RKO (cell line): Measurements from ENCODE around the gene PLXDC2.
"Not testable (repeated sequence)": the region's sequence is repeated elsewhere in the genome, so short reads cannot be mapped to it uniquely, and the experiment has no call there.

Experiments used
- DNase-seq: peaks from one replicate; pipeline ENCODE4 v3.0.0-alpha.2; 2016; ENCODE audit warnings: low spot score

PLXDC2 gene

DNA sequence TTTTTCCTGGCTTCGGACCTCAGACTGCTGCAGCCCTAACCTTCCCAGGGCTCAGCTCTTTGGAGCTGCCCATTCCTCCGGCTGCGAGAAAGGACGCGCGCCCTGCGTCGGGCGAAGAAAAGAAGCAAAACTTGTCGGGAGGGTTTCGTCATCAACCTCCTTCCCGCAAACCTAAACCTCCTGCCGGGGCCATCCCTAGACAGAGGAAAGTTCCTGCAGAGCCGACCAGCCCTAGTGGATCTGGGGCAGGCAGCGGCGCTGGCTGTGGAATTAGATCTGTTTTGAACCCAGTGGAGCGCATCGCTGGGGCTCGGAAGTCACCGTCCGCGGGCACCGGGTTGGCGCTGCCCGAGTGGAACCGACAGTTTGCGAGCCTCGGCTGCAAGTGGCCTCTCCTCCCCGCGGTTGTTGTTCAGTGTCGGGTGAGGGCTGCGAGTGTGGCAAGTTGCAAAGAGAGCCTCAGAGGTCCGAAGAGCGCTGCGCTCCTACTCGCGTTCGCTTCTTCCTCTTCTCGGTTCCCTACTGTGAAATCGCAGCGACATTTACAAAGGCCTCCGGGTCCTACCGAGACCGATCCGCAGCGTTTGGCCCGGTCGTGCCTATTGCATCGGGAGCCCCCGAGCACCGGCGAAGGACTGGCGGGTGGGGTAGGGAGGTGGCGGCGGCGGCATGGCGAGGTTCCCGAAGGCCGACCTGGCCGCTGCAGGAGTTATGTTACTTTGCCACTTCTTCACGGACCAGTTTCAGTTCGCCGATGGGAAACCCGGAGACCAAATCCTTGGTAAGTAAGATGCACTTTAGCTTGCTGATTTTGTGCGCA lies at the start of gene PLXDC2:
TSS of gene PLXDC2 (plus strand) at position 22 of the 820 bp plus-strand sequence.
- no peak for DNase-seq

- no peak for DNase-seq
These were observed 48.4 kb upstream of the PLXDC2 start for GRCh38 chr10:19767876-19768275.

DNA sequence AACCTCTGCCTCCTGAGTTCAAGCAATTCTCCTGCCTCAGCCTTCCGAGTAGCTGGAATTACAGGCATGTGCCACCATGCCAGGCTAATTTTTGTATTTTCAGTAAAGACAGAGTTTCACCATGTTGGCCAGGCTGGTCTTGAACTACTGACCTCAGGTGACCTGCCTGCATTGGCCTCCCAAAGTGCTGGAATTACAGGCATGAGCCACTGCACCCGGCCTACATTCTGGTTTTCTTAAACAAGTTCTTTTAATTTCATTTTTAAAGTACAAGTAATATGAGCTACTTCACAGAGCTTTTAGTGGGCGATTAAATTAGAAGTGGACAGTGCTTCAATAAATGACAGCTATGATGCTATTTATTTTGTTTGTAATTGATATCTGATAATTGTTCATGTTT lies 46.4 kb upstream of the PLXDC2 start:
- not testable (repeated sequence) for DNase-seq

GRCh38 chr10:19772972-19773371 lies 43.3 kb upstream of the PLXDC2 start:
- no peak for DNase-seq

GRCh38 chr10:19775296-19775695 lies 40.9 kb upstream of the PLXDC2 start:
- no peak for DNase-seq

GRCh38 chr10:19777806-19778205 lies 38.4 kb upstream of the PLXDC2 start:
- no peak for DNase-seq

GRCh38 chr10:19778996-19779395 lies 37.2 kb upstream of the PLXDC2 start:
- no peak for DNase-seq

DNA sequence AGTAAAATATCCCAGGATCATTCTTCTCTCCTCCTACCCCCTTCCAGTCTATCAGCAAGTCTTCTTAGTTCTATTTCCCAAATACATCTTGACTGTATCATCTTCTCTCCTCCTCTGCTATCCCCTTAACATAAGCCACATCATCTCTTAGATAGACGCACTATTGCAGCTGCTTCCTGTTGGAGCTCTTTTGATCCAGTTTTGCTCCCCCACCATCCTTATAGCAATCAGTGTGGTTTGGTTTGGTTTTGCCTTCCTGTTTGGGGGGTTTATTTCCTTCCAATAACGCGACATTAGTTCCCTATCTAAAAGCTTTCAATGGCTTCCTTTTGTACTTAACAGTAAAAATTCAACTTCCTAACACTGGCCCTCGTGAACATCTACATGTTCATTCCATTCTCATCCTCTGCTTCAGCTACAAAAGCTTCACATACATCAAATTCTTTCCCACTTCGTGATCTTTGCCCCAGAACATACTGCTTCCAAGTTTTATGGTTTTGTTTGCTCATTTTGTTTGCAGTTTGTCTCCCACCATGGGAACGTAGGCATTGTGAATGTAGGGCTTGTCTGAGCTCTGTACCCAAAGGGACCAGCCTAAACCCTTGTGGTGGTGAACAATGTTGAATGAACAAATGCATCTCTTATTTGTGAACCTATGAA lies 33.7 kb upstream of the PLXDC2 start:
- no peak for DNase-seq

DNA sequence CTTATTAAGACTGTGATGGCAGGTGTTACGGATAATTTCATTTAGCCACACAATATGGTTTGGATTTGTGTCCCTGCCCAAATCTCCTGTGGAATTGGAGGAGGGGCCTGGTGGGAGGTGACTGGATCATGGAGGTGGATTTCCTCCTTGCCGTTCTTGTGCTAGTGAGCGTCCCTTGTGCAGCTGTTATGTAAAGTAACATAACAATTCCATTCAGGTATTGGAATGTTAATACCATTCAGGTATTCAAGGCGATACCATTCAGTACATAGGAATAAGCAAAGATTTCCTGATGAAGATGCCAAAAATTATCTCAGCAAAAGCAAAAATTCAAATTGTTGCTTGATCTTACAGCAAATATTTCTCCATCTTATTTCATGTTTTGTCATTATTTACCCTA lies 32.5 kb upstream of the PLXDC2 start:
- no peak for DNase-seq

- no peak for DNase-seq
These were observed 30.9 kb upstream of the PLXDC2 start for GRCh38 chr10:19785366-19785765.

DNA sequence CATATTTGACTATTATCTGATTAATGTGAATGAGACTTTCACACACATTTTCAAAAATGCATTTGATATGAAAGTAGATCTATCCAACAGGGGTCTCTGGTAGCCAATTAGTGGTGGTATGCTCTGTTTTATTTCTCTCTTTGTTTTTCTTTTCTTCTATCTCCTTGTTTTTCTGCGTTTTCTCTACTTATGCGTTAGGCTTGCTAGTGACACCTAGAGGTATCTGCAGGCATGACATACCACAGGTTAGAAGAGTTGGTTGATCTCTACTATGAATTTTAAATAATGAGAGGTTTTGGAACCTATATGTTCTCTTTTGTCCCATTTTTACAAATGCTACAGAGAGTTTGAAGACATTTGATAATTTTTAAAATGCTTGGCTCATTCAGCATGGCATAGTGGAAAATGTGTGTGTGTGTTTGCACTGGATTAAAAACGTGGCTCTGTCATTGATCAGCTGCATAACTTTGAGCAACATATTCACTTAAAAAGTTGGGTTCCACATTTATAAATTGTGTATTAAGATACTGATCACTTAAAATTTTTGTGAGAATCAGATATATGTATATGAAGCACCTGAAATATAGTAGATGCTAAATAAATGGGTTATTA lies 28.1 kb upstream of the PLXDC2 start:
- DNase-seq, result peak; percentile 66

GRCh38 chr10:19788902-19789301 lies 27.3 kb upstream of the PLXDC2 start:
- DNase-seq, result no peak

GRCh38 chr10:19789607-19790006 lies 26.6 kb upstream of the PLXDC2 start:
- DNase-seq, result no peak

DNA sequence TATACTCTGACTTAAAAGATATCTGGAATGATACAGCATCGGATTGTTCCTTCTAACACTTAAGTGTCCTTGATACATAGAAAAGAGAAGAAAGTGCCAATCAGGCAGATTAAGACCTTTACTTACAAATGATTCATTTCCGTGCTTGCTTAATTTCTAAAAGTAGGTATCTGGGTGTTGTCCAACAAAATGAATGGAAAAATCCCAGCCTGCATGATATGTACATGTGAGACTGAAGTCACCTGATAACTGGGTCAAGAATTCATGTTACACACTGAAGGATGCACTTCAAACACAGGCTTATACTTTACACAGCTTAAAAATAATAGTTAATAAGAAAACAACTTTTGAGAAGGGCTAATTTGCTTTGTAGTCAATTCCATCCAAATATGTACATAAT lies 25.2 kb upstream of the PLXDC2 start:
- no peak for DNase-seq

GRCh38 chr10:19795684-19796083 lies 20.5 kb upstream of the PLXDC2 start:
- DNase-seq, result no peak

- no peak for DNase-seq
These were observed 16.1 kb upstream of the PLXDC2 start for GRCh38 chr10:19800161-19800560.

- no peak for DNase-seq
These were observed 14.9 kb upstream of the PLXDC2 start for GRCh38 chr10:19801369-19801768.

GRCh38 chr10:19803676-19804075 lies 12.6 kb upstream of the PLXDC2 start:
- DNase-seq, result no peak

DNA sequence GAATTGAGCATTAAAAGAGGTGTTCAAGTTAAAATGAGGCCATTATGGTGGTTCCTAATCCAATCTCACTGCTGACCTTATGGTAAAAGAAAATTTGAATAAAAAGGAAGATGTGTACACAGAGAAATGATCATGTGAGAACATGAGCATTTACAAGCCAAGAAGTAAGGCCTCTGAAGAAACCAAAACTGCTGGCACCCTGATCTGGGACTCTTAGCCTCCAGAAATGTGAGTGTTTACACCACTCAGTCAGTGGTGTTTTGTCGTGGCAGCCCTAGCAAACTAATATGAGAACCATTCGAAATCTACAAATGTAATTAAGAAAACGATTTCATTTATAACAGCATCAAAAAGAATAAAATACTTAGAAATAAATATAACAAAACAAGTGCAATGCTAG lies 6.8 kb upstream of the PLXDC2 start:
- DNase-seq, result no peak

GRCh38 chr10:19811540-19811939 lies 4.7 kb upstream of the PLXDC2 start:
- peak; percentile 69 for DNase-seq

GRCh38 chr10:19812976-19813375 lies 3.3 kb upstream of the PLXDC2 start:
- DNase-seq, result no peak

GRCh38 chr10:19815036-19815730 lies 1.0 kb upstream of the PLXDC2 start:
- no peak for DNase-seq
